GM04503 (cell line): ENCODE results near the gene TNNI2.

Experiments
- DNase-seq: peaks from one replicate; pipeline ENCODE4 v3.0.0-alpha.2; 2012; ENCODE audit warnings: low read depth

Gene TNNI2

DNA sequence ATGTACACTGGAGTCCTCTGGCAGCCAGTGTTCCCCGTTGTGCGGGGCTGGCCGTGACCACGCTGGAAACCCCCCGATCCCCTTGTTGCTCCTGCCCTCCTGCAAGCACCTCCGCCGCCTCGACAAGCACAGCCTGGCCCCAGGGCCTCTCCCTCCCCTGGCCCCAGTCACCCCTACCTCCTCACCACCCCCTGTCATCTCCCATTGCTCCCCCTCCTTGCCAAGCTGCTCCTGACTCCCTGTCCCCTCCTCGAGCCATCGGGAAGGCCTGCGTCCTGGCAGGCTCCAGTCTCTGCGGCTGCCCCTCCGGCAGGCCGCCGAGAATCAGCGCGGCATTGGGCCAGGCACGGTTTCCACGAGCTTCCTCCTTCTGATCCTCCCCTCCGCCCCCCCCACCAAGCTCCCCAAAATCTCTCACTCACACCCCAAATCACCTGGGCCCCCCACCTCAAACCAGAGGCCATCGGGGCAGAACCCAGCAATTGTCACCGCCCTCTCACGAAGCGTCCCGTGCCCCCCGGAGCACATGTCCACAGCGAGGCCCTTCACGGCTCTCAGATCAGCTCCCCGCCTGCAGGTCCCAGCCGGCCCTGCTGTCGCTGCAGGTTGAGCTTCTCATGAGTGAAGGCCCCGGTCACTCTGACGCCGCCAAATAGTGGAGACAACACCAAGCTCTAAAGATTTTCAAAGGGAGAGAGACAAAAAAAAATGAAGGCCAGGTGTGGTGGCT lies 8.4 kb downstream of the TNNI2 start:
- DNase-seq = no peak

DNA sequence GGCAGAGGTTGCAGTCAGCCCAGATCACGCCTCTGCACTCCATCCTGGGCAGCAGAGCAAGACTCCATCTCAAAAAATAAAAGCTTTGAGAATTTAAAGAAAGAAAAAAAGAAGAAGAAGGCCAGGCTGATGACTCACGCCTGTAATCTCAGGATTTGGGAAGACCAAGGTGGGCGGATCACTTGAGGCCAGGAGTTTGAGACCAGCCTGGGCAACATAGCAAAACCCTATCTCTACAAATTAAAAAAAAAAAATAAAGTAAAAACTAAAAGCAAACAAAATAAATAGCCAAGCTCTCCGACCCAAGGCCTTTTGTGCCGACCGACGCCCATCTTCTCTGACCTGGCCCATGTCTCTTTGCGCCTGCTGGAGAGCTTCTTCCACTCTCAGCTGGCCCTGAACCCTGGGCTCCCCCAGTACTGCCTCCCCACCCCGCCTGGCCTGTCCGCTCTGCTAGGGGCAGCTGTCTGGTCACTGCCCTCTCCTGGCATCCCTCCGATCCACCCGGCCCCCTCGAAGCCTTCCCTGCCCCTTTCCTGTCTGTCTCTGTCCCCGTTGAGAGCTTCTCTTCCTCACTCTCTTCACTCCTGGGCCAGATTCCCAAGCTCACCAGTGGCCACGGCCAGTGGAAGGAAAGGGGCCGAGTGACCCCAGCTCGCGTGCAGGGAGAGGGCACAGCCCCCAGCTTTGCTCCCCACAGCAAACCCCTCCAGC lies 9.3 kb downstream of the TNNI2 start:
- DNase-seq = no peak

GRCh38 chr11:1848640-1849430 lies 10.1 kb downstream of the TNNI2 start:
- no peak for DNase-seq

- DNase-seq = no peak
Observed at GRCh38 chr11:1851468-1852180, 12.8 kb downstream of the TNNI2 start.

DNA sequence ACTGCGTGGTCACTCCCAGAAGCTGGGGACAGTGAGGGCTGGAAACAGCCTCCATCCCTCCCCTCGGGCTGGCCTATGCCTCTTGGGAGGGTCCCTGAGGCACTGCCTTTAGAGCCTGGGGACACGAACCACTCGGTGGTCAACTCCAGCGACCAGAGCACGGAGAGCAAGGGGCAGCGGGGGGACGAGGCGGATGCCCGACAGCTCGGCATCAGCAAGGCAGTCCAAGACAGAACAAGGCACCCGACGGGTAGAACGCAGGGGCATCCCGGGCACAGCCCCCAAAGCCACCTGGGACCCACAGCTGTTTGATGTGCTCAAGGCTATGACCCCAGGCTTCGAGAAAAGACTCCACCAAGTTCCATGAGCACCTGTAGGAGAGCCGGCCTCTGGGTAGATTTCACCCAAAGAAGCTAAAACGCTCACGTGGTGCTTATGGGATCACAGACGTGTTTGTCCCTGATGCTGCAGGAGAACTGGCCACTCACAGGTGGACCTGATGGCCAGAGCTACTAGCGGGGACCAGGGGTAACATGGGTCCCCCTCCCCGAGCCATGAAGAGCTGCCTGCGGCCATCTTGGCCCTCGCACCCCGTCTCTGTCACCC lies 13.6 kb downstream of the TNNI2 start:
- no peak for DNase-seq

DNA sequence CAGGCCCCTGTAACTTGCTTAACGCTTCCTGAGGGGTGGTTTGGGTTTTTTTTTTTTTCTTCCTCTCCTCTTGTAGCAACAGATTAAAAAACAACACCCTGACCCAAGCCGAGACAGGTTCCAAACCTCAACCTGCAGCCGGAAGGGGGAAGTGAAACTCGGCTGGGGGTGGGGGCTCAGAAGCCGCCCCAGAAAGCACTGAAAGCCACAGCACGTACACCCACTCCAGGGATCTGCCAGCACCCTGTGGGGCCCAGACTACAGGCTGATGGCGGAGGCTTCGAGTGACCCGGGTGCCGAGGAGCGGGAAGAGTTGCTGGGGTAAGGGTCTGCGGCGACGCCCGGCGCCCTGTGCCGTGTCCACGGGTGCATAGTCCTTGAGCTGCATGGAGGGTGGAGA lies 14.1 kb downstream of the TNNI2 start, which contains the start of gene LSP1:
Gene LSP1 (plus strand): TSS at position 208 of the 400 bp plus-strand sequence. CDS start 61 bp downstream, at position 269.
- DNase-seq = no peak

DNA sequence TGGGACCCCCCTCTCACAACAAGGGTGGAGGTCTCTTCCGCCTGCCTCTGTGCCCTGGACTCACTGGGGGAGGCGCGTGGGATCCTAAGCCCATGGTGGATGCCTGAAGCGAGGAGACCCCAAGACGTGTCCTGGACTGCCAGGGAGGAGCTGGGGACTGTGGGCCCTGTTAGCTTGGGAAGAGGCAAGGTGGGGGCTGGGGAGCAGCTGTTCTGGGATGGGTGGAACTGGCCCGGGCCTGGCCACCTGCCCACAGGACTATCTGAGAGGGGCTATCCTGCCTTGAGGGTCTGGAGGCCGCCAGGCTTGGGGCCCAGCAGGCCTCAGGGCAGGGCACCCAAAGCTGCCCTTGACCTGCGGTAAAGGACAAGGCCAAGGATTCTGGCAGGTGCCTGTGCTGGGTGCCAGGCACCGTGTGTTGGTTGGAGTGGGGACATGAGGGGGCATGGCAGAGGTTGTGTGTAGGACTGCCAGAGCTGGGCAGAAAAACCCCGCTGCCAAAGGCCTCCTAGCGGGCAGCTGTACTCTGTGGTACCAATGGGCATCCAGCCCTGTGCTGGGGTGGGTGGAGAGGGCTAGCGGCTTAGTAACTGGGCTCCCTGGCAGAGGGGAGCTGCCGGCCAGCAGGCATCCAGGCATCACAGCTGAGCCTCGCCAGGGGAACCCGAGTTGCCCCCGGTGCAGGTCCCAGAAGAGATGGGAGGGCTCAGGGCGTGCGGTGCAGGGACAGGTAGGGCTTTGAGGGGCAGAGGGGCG lies 14.8 kb downstream of the TNNI2 start:
- no peak for DNase-seq

- DNase-seq = no peak
Observed at GRCh38 chr11:1854132-1854948, 15.6 kb downstream of the TNNI2 start.

- DNase-seq = no peak
Observed at GRCh38 chr11:1854949-1855885, 16.4 kb downstream of the TNNI2 start.

- DNase-seq = no peak
Observed at GRCh38 chr11:1855886-1856265, 17.1 kb downstream of the TNNI2 start.

- DNase-seq = no peak
Observed at GRCh38 chr11:1856306-1857005, 17.7 kb downstream of the TNNI2 start.

DNA sequence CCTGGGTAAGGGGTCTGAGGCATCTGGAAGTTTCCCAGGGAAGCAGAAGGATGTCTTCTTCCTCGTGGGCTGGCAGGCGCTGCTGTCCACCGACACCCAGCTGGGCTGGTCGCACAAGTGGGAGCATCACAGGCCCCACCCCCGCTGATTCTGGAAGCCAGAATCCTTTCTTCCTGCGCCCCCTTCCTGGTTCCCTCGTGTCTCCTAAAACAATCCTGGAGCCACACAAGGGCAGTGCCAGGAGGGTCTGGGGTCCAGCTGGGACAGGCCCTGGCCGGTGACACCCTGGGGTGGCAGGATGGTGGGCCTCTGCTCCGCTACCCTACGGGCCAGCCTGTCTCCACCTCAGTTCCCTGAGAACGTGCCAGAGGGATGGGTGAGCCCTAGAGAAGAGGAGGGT lies 18.3 kb downstream of the TNNI2 start:
- DNase-seq = no peak

DNA sequence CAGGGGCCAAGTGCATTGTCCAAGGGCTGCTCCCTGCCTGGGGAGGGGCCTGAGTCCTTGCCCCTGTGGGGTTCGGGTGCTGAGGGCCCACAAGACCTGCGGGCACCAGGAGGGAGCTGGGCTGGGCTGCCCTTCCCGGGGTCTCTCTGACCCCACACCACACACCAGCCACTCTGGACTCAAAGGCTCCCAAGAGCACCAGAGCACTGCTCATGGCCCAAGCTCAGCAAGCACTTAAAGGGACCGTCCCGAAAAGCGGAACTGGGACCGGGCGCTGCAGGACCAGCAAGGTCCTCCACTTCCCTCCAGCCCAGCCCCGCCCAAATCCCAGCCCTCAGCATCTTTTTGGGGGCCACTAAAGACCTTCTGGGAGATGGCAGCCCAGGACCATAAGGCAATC lies 19.4 kb downstream of the TNNI2 start:
- no peak for DNase-seq

DNA sequence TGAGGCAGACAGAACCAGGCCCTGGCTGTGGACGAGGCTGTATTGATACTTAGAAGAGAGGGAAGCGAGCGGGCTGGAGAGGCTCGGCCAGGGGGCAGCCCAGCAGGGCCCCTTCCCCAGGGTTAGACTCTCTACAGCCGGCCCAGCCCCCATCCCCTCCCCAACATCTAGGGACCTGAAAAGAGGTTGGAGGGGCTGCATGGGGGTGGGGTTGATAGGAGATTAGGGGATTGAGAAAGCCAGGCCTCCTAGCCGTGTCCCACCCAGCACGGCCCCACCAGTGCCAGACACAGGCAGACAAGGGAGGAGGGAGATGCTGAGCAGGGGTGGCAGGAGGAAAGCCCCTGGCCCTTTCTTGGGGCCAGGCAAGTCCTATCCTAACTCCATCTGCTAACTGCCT lies 19.8 kb downstream of the TNNI2 start:
- no peak for DNase-seq

DNA sequence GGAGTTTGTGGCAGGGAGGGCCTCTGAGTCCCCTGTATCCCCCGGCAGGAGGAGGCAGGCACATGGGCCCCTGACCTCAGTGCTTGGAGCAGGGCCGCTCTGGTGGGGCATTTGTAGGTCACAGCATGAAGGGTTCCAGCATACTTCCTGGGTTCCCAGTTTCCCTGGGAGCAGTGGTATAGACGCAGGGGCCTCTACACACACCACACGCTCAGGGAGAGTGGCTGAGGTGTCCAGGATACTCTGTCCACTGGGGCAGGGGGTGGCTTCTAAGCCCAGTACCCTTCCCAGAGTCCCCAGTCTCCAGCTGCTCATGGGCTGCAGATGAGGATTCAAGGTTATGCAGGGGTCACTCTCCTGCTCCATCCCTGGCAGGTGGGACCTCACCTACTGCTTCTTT lies 20.2 kb downstream of the TNNI2 start:
- no peak for DNase-seq

DNA sequence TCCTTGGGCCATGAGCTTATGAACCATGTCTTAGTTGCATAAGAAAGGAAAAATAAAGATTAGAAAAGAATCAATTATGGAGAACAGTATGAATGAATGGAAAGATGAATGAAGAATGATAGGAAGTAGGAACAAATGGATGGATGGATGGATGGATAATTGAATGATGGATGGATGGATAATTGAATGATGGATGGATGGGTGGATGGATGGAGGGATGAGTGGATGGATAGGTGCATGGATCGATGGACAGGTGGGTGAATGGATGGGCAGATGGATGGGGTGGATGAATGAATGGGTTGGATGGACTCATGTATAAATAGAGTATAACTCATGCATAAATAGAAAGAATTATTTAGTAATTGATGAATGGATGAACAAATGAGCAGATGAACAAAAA lies 21.3 kb downstream of the TNNI2 start:
- no peak for DNase-seq

- no peak for DNase-seq
Observed at GRCh38 chr11:1861435-1862411, 22.9 kb downstream of the TNNI2 start.
